Right lobe of liver (tissue), 4 donors: Measurements from ENCODE around the gene FILIP1L.

Source experiments
- CTCF ChIP-seq, 4 donors: fragments of 200-600 bp in 3 of 4; fragments of 450-650 bp in 1 of 4; IDR thresholded peaks; one replicate each; pipeline versions ENCODE4 v1.5.1 to v1.8.0; 2016 to 2022; ENCODE audit warnings: antibody characterized with exemption in 4 of 4, mild to moderate bottlenecking in 2 of 4
- POLR2A ChIP-seq: fragments of 450-650 bp; IDR thresholded peaks from one replicate; pipeline ENCODE4 v1.6.1; 2017; ENCODE audit warnings: antibody characterized with exemption, mild to moderate bottlenecking
- donor health status: DM: no; HTN: no; CAD: no.
- donor health status: DM: no; HTN: no; CAD: no.
- donor health status: DM: no; HTN: yes; CAD: no.

DNA sequence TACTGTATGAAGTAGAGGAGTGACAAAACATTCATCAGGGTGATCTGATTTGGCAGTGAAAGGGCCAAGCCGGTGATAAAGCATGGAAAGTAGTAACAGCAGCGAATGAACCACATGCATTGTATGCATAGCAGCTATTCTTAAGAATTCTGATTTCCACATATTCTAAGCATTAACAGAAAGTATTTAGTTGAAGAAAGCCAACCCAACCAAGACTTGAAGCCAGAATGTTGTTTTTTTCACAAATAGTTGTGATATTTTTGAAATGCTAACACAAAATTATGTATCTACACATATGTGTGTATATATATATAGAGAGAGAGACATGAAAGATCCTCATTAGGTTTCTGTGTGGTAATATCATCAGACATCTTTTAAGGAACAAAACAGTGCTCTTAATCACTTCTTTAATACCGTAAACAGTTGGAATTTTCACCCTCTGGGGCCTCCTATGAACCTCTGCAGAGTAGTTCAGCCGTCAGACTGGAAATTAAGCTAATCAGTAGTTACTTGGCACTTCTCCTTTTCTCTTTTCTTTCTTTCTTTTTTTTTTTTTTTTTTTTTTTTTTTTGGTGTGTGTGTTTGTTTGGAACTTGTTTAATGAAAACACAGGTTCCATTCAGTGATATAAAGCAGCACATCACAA, 157.0 kb downstream of the FILIP1L start:
- TF ChIP-seq CTCF (IDR thresholded peaks at IDR 0.05) (no peak), POLR2A (no peak)
